Measurements from ENCODE around the gene KIF23. TPM values are rescaled to one million over a fixed set of nuclear protein-coding genes. Genes with fewer than 3 reads are reported as not detected.
"Not testable (repeated sequence)": the region's sequence is repeated elsewhere in the genome, so short reads cannot be mapped to it uniquely, and the experiment has no call there.

KIF23 gene
- polyA plus RNA-seq, 1 donor (not counting 4 experiments of a cell fraction or from before 2014, with no cell fraction given) = 28.8 TPM

DNA sequence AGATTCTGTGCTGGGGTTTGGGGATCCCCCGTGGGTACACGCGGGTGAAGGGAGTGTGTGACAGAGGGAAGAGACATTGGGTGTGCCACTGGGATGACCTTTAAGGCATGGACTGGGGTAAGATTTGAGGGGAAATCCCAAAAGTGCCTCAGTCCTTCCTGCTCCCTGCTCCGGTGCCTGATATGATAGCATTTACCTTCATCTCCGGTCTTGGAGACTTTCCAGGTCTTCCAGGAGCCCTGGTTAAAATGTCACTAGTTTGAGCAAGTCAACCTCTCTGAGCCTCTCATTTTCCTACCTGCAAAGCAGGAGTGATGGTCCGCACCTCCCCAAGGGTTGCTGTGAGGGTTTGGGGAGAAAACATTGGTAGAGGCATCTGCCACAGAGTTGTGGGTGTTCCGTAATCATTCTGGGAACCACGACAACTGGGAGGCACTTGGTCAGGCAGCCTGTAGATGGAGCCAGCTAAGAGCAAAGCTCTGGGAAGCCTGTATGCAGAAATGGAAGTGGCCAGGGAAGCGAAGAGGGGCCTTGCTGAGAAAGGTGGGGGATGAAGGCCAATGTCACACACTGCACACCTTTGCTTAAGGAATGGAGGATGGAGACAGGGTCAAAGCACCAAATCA is 33.9 kb upstream of the KIF23 start:
- dilution Hi-C loops (cut with MboI; ENCODE audit: extremely low pct_ligation_motif_present, low sequenced_read_pairs) = no loop called here
- Histone ChIP-seq H3K27ac (ENCODE audit: control insufficient read depth, insufficient read depth, low read length) (no peak overlapping the region), H3K27me3 (ENCODE audit: control insufficient read depth, extremely low read depth, insufficient read depth, low read length) (peaks cover 24% of the 10 kb centered on the region), H3K4me2 (ENCODE audit: control insufficient read depth, extremely low read depth, insufficient read depth, low read depth, low read length) (no peak overlapping the region), H3K79me2 (ENCODE audit: control insufficient read depth, insufficient read depth, low read length) (no peaks in the 10 kb centered on the region), H3K9me1 (ENCODE audit: control insufficient read depth, extremely low read depth, insufficient read depth, low read length) (no peaks in the 10 kb centered on the region), H3K9me3 (ENCODE audit: control insufficient read depth, low read depth, low read length) (no peaks in the 10 kb centered on the region), H3K4me3 (ENCODE audit: control insufficient read depth in 2 of 3, extremely low read depth in 1 of 3, insufficient read depth in 2 of 3, low read depth in 1 of 3, low read length in 3 of 3) (no peak overlapping the region), H2AFZ (ENCODE audit: control insufficient read depth, low read length) (no peak overlapping the region), H3K36me3 (ENCODE audit: control insufficient read depth in 2 of 2, extremely low read depth in 1 of 2, insufficient read depth in 2 of 2, low read length in 2 of 2) (no peaks in the 10 kb centered on the region), H4K20me1 (ENCODE audit: control insufficient read depth, extremely low read depth, insufficient read depth, low read length) (no peaks in the 10 kb centered on the region), H3K9ac (ENCODE audit: control insufficient read depth, extremely low read depth, insufficient read depth, low read length) (no peak overlapping the region), H3K4me1 (ENCODE audit: control insufficient read depth, extremely low read depth, insufficient read depth, low read length) (no peaks in the 10 kb centered on the region)
- no peak for DNase-seq (ENCODE audit: low read depth, low spot score)
- FAIRE-seq = no peak
- TF ChIP-seq, protein P1, sequence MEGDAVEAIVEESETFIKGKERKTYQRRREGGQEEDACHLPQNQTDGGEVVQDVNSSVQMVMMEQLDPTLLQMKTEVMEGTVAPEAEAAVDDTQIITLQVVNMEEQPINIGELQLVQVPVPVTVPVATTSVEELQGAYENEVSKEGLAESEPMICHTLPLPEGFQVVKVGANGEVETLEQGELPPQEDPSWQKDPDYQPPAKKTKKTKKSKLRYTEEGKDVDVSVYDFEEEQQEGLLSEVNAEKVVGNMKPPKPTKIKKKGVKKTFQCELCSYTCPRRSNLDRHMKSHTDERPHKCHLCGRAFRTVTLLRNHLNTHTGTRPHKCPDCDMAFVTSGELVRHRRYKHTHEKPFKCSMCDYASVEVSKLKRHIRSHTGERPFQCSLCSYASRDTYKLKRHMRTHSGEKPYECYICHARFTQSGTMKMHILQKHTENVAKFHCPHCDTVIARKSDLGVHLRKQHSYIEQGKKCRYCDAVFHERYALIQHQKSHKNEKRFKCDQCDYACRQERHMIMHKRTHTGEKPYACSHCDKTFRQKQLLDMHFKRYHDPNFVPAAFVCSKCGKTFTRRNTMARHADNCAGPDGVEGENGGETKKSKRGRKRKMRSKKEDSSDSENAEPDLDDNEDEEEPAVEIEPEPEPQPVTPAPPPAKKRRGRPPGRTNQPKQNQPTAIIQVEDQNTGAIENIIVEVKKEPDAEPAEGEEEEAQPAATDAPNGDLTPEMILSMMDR (optimal IDR thresholded peaks at IDR 0.05 in 1 of 3, IDR thresholded peaks at IDR 0.05 in 1 of 3, conservative IDR thresholded peaks at IDR 0.05 in 1 of 3; ENCODE audit: extremely low read depth in 1 of 3, insufficient read depth in 2 of 3, low read length in 3 of 3) = peak in 2 of 3 experiments; percentile 51 to 53
- no peak for TF ChIP-seq EZH2 (IDR thresholded peaks at IDR 0.05; ENCODE audit: low read length)

DNA sequence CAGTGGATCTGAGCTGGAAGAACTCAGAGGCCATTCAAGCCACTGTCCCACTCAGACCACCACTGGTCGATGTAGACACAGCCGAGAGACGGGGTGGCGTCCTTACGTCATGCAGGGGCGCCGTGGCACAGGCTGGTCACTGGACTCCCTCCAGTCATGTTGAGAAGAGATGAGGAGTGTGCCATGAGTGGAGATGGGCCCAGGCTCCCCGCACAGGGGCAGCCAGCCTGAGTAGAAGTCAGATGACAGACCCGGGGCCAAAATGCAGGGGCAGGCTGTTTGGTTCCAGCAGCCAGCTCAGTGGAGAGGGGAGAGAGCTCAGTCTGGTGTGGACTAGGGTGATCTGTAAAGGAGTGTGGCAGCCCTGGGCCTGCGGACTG is 33.4 kb upstream of the KIF23 start:
- dilution Hi-C loops (cut with MboI; ENCODE audit: extremely low pct_ligation_motif_present, low sequenced_read_pairs) = no loop called here
- DNase-seq (ENCODE audit: low read depth, low spot score) (no peak), FAIRE-seq (no peak)
- no peaks in the 10 kb centered on the region for H3K36me3 ChIP-seq (ENCODE audit: control insufficient read depth in 2 of 2, extremely low read depth in 1 of 2, insufficient read depth in 2 of 2, low read length in 2 of 2)
- H3K4me3 ChIP-seq (ENCODE audit: control insufficient read depth in 2 of 3, extremely low read depth in 1 of 3, insufficient read depth in 2 of 3, low read depth in 1 of 3, low read length in 3 of 3) = no peak overlapping the region
- H3K9me1 ChIP-seq (ENCODE audit: control insufficient read depth, extremely low read depth, insufficient read depth, low read length) = no peaks in the 10 kb centered on the region
- no peaks in the 10 kb centered on the region for H3K4me1 ChIP-seq (ENCODE audit: control insufficient read depth, extremely low read depth, insufficient read depth, low read length)
- H3K27me3 ChIP-seq (ENCODE audit: control insufficient read depth, extremely low read depth, insufficient read depth, low read length) = peaks cover 24% of the 10 kb centered on the region
- H3K27ac ChIP-seq (ENCODE audit: control insufficient read depth, insufficient read depth, low read length) = no peak overlapping the region
- H4K20me1 ChIP-seq (ENCODE audit: control insufficient read depth, extremely low read depth, insufficient read depth, low read length) = no peaks in the 10 kb centered on the region
- TF ChIP-seq, protein P1 (optimal IDR thresholded peaks at IDR 0.05 in 1 of 3, IDR thresholded peaks at IDR 0.05 in 1 of 3, conservative IDR thresholded peaks at IDR 0.05 in 1 of 3; ENCODE audit: extremely low read depth in 1 of 3, insufficient read depth in 2 of 3, low read length in 3 of 3) = no peak
- TF ChIP-seq EZH2 (IDR thresholded peaks at IDR 0.05; ENCODE audit: low read length) = no peak
- H3K9ac ChIP-seq (ENCODE audit: control insufficient read depth, extremely low read depth, insufficient read depth, low read length) = no peak overlapping the region
- no peak overlapping the region for H2AFZ ChIP-seq (ENCODE audit: control insufficient read depth, low read length)
- H3K79me2 ChIP-seq (ENCODE audit: control insufficient read depth, insufficient read depth, low read length) = no peaks in the 10 kb centered on the region
- no peaks in the 10 kb centered on the region for H3K9me3 ChIP-seq (ENCODE audit: control insufficient read depth, low read depth, low read length)
- H3K4me2 ChIP-seq (ENCODE audit: control insufficient read depth, extremely low read depth, insufficient read depth, low read depth, low read length) = no peak overlapping the region

DNA sequence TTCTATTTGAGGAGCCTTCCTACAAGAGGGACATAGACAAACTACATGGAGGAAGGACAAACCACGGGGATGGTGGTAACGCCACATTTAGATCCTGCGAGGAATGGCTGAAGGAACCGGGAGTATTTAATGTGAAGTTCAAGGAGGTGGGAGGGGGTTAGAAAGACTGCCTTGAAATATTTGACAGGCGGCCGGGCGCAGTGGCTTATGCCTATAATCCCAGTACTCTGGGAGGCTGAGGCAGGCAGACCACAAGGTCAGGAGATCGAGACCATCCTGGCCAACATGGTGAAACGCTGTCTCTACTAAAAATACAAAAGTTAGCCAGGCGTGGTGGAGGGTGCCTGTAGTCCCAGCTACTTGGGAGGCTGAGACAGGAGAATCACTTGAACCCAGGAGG is 32.0 kb upstream of the KIF23 start:
- DNase-seq (ENCODE audit: low read depth, low spot score); H3K4me2 ChIP-seq (ENCODE audit: control insufficient read depth, extremely low read depth, insufficient read depth, low read depth, low read length); dilution Hi-C loops (cut with MboI; ENCODE audit: extremely low pct_ligation_motif_present, low sequenced_read_pairs); H3K9me3 ChIP-seq (ENCODE audit: control insufficient read depth, low read depth, low read length); H3K79me2 ChIP-seq (ENCODE audit: control insufficient read depth, insufficient read depth, low read length); H2AFZ ChIP-seq (ENCODE audit: control insufficient read depth, low read length); H3K9ac ChIP-seq (ENCODE audit: control insufficient read depth, extremely low read depth, insufficient read depth, low read length); FAIRE-seq; H4K20me1 ChIP-seq (ENCODE audit: control insufficient read depth, extremely low read depth, insufficient read depth, low read length); H3K27ac ChIP-seq (ENCODE audit: control insufficient read depth, insufficient read depth, low read length); H3K36me3 ChIP-seq (ENCODE audit: control insufficient read depth in 2 of 2, extremely low read depth in 1 of 2, insufficient read depth in 2 of 2, low read length in 2 of 2); H3K9me1 ChIP-seq (ENCODE audit: control insufficient read depth, extremely low read depth, insufficient read depth, low read length); H3K4me1 ChIP-seq (ENCODE audit: control insufficient read depth, extremely low read depth, insufficient read depth, low read length); H3K4me3 ChIP-seq (ENCODE audit: control insufficient read depth in 2 of 3, extremely low read depth in 1 of 3, insufficient read depth in 2 of 3, low read depth in 1 of 3, low read length in 3 of 3): not testable (repeated sequence)
- peaks cover 18% of the 10 kb centered on the region for H3K27me3 ChIP-seq (ENCODE audit: control insufficient read depth, extremely low read depth, insufficient read depth, low read length)

DNA sequence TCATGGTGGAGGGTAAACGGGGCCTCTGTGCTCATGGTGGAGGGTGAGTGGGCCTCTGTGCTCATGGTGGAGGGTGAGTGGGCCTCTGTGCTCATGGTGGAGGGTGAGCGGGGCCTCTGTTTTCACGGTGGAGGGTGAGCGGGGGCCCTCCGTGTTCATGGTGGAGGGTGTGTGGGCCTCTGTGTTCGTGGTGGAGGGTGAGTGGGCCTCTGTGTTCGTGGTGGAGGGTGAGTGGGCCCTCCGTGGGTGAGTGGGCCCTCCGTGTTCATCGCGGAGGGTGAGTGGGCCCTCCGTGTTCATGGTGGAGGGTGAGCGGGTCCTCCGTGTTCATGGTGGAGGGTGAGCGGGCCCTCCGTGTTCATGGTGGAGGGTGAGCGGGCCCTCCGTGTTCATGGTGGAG is 30.1 kb upstream of the KIF23 start:
- DNase-seq (ENCODE audit: low read depth, low spot score); H3K9ac ChIP-seq (ENCODE audit: control insufficient read depth, extremely low read depth, insufficient read depth, low read length); H3K9me3 ChIP-seq (ENCODE audit: control insufficient read depth, low read depth, low read length); H3K9me1 ChIP-seq (ENCODE audit: control insufficient read depth, extremely low read depth, insufficient read depth, low read length); H3K4me2 ChIP-seq (ENCODE audit: control insufficient read depth, extremely low read depth, insufficient read depth, low read depth, low read length); H3K36me3 ChIP-seq (ENCODE audit: control insufficient read depth in 2 of 2, extremely low read depth in 1 of 2, insufficient read depth in 2 of 2, low read length in 2 of 2); H4K20me1 ChIP-seq (ENCODE audit: control insufficient read depth, extremely low read depth, insufficient read depth, low read length); FAIRE-seq; H2AFZ ChIP-seq (ENCODE audit: control insufficient read depth, low read length); H3K27ac ChIP-seq (ENCODE audit: control insufficient read depth, insufficient read depth, low read length); dilution Hi-C loops (cut with MboI; ENCODE audit: extremely low pct_ligation_motif_present, low sequenced_read_pairs); H3K4me3 ChIP-seq (ENCODE audit: control insufficient read depth in 2 of 3, extremely low read depth in 1 of 3, insufficient read depth in 2 of 3, low read depth in 1 of 3, low read length in 3 of 3); H3K79me2 ChIP-seq (ENCODE audit: control insufficient read depth, insufficient read depth, low read length): not testable (repeated sequence)
- Histone ChIP-seq H3K4me1 (ENCODE audit: control insufficient read depth, extremely low read depth, insufficient read depth, low read length) (peaks cover 12% of the 10 kb centered on the region), H3K27me3 (ENCODE audit: control insufficient read depth, extremely low read depth, insufficient read depth, low read length) (peaks cover 13% of the 10 kb centered on the region)
